HG02938 (cell line): ENCODE data around the gene TGM2.

Source experiments
- ATAC-seq: cut with Tn5 transposase; IDR thresholded peaks from one replicate; pipeline ENCODE4 v1.9.1; 2021; ENCODE audit warnings: mild to moderate bottlenecking, moderate library complexity; ENCODE audit not compliant: unreplicated experiment

The TGM2 gene

GRCh38 chr20:38134427-38135270 lies 30.4 kb downstream of the TGM2 start:
- no peak for ATAC-seq

GRCh38 chr20:38133680-38134426 lies 31.2 kb downstream of the TGM2 start:
- no peak for ATAC-seq

GRCh38 chr20:38132910-38133501 lies 32.1 kb downstream of the TGM2 start:
- no peak for ATAC-seq

- no peak for ATAC-seq
Observed at GRCh38 chr20:38132156-38132909, 32.7 kb downstream of the TGM2 start.

- ATAC-seq, result no peak
Observed at GRCh38 chr20:38131588-38132121, 33.4 kb downstream of the TGM2 start.

- ATAC-seq, result no peak
Observed at GRCh38 chr20:38130687-38131587, 34.1 kb downstream of the TGM2 start.

- no peak for ATAC-seq
Observed at GRCh38 chr20:38129893-38130609, 35.0 kb downstream of the TGM2 start.

DNA sequence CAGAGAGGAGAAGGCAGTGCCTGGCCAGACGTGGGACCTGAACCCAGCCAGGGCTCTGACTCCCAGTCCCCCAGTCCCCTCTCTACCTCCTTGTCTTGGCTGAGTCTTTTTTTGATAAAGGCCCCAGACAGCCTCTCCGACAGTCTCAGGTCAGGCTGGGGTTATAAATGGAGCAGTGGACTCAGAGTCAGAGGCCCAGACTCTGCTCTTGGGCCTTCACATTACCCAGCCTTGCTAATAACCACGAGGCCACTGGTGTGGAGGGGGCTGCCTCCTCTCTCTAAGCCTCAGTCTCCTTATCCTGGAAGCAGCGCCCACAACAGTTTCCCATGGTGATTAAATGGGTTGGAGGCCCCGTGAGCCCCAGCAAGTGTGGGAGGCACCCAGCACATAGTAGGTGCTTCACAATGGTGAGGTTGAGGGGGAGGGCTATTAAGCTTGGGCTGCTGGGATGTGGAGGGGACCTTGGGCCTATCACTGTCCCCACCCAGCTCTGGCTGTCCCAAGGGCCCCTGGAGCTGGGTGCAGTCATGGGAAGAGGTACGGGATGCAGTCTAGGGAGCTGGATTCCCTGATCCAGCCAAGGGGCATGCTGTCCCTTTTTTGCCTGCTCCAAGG lies 35.7 kb downstream of the TGM2 start:
- no peak for ATAC-seq

- no peak for ATAC-seq
Observed at GRCh38 chr20:38128691-38129090, 36.4 kb downstream of the TGM2 start.

GRCh38 chr20:38127920-38128528 lies 37.0 kb downstream of the TGM2 start:
- no peak for ATAC-seq

GRCh38 chr20:38126932-38127621 lies 38.0 kb downstream of the TGM2 start:
- ATAC-seq, result no peak

DNA sequence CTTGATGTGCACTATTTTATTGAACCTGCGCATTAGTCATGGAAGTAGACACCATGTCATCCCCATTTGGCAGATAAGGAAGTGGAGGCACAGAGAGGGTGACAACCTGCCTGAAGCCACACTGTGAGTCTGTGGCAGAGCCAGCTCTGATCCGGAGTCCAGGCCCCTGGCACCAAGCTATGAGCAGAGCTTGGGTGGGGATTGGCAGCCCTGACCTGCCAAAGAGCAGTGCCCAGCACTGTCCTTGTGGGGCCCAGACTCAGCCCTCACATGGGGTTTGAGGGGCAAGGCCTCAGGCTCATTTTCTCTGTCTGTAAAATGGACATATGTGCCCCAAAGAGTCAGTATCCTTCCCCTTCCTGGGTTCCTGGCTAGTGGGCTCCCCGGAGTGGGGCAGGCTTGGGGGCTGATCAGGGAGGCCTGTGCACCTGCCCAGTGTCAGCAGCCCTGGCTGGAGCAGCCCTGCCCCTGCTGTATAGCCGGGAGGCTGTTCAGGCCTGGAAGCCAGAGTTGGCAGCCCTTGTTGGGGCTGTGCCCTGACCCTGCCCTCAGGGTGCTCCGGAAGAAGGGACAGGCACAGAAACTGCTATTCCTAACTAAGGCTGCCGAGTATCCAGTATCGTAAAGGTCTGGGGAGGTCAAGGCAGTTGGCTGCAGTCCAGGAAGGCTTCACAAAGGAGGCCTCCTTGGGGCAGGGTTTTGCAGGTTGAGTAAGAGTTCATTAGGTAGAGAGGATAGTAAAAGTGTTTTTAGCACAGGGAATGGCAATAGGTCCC lies 38.7 kb downstream of the TGM2 start:
- no peak for ATAC-seq

- ATAC-seq, result no peak
Observed at GRCh38 chr20:38125157-38126056, 39.7 kb downstream of the TGM2 start.

DNA sequence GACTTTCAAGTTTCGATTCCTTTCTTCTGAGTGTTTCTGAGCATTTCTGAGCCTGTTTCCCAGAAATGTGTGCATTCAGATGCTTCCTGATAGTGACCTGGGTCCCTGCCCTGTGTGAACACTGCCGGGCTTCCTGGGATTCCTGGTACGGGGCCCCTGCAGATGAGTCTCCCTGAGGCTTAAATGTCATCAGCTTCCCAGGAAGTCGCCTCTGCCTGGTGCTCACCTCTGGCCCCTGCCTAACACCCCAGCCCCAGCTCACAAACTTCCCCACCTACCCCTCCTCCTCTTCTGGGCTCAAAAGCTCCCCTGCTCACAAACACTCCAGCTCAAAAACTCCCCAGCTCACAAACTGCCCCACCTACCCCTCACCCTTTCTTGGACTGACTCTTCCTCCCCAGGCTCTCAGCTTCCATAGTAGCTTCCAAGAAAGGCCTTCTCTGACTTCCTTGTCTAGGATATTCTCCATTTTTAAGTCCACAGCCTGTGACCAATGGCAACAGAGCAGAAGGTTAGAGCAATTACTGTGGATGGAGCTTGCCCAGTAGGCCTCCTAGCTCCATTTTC lies 42.0 kb downstream of the TGM2 start:
- ATAC-seq, result no peak

DNA sequence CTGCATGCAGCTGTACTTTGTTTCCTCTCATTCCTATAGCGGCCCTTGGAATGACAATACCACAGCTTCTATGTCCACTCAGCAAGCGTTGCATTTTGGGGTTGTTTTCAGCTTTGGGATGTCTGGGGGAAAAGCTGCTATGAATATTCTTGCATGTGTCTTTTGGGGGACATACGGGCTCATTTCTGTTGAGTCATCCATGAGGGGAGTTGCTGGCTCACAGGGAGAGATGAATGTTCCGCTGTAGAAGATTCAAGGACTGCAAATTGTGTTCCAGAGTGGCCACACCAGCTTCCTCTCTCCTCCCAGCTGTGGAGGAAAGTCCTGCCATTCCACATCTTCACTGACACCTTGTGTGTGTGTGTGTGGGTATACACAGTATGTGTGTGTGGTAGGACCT lies 43.3 kb downstream of the TGM2 start:
- no peak for ATAC-seq

GRCh38 chr20:38120625-38120988 lies 44.5 kb downstream of the TGM2 start:
- ATAC-seq, result no peak
